Stimulated activated CD4-positive, alpha-beta T cell treated with anti-CD3 and anti-CD28 coated beads, TNF-alpha, amount 100 ng/mL, for 4 hours (primary cell): ENCODE measurements around the gene CABP1.
A peak's percentile ranks its signal among the peaks of the same experiment; 100 is the strongest.
"Not testable (repeated sequence)": the region's sequence is repeated elsewhere in the genome, so short reads cannot be mapped to it uniquely, and the experiment has no call there.

Experiments used
- DNase-seq, 3 experiments: peaks; one replicate each; pipeline ENCODE4 v3.0.0-alpha.2; 2020; ENCODE audit warnings: low read depth in 3 of 3

CABP1 gene

GRCh38 chr12:120639771-120640721 is at the start of gene CABP1:
Gene CABP1 (plus strand): TSS chr12:120640626. CDS start chr12:120640686, 60 bp downstream.
- DNase-seq, result peak; percentile 44 to 66 (median 61)

GRCh38 chr12:120590741-120591407 is 49.6 kb upstream of the CABP1 start:
- no peak for DNase-seq

GRCh38 chr12:120592121-120593049 is 48.0 kb upstream of the CABP1 start:
- no peak for DNase-seq

- DNase-seq, result no peak
Measured at GRCh38 chr12:120596901-120597300, 43.5 kb upstream of the CABP1 start.

- DNase-seq, result no peak
Measured at GRCh38 chr12:120597861-120598260, 42.6 kb upstream of the CABP1 start.

GRCh38 chr12:120598674-120599463 is 41.6 kb upstream of the CABP1 start:
- DNase-seq, result no peak

GRCh38 chr12:120599672-120600552 is 40.5 kb upstream of the CABP1 start:
- DNase-seq, result no peak

GRCh38 chr12:120602416-120602815 is 38.0 kb upstream of the CABP1 start:
- not testable (repeated sequence) for DNase-seq

- DNase-seq, result no peak
Measured at GRCh38 chr12:120610560-120610959, 29.9 kb upstream of the CABP1 start.

GRCh38 chr12:120611534-120611933 is 28.9 kb upstream of the CABP1 start:
- DNase-seq, result not testable (repeated sequence)

- DNase-seq, result no peak
Measured at GRCh38 chr12:120614848-120615247, 25.6 kb upstream of the CABP1 start.

- not testable (repeated sequence) for DNase-seq
Measured at GRCh38 chr12:120617193-120617592, 23.2 kb upstream of the CABP1 start.

- not testable (repeated sequence) for DNase-seq
Measured at GRCh38 chr12:120617767-120618166, 22.7 kb upstream of the CABP1 start.

GRCh38 chr12:120618954-120619615 is 21.3 kb upstream of the CABP1 start:
- DNase-seq, result no peak

- no peak for DNase-seq
Measured at GRCh38 chr12:120620624-120621023, 19.8 kb upstream of the CABP1 start.

GRCh38 chr12:120625557-120626419 is 14.6 kb upstream of the CABP1 start:
- DNase-seq, result no peak

GRCh38 chr12:120628919-120629318 is 11.5 kb upstream of the CABP1 start:
- DNase-seq, result no peak
